ENCODE results near the gene S100A9. TPM values are rescaled to one million over a fixed set of nuclear protein-coding genes. Genes with fewer than 3 reads are reported as not detected.

S100A9 gene
- total RNA-seq, 1 experiment from 2014 or later = 0.44 TPM

- DNase-seq (ENCODE audit: low read depth, low spot score) = no peak
- CTCF ChIA-PET = no interaction called here
- H3K27me3 ChIP-seq (ENCODE audit: control insufficient read depth, insufficient read depth, low read length) = peaks cover 4% of the 10 kb centered on the region
- intact Hi-C loops (cut with micrococcal nuclease; ENCODE audit: unreplicated experiment) (no loop called here), in situ Hi-C loops (cut with HindIII; ENCODE audit: low pct_unique_long_range_greater_than_20kb, low sequenced_read_pairs) (no loop called here)
- POLR2A ChIA-PET = no interaction called here
- H3K27ac ChIP-seq (ENCODE audit: low read length) = no peak overlapping the region
- no peaks in the 10 kb centered on the region for H3K4me1 ChIP-seq (ENCODE audit: control insufficient read depth, insufficient read depth, low read length)
- no peaks in the 10 kb centered on the region for H3K36me3 ChIP-seq (ENCODE audit: control insufficient read depth, insufficient read depth, low read length)
- no peaks in the 10 kb centered on the region for H3K9me3 ChIP-seq (ENCODE audit: control insufficient read depth, insufficient read depth, low read depth, low read length)
- no TSS peak for BruUV-seq (replicated peaks)
- no peak overlapping the region for H3K4me3 ChIP-seq (ENCODE audit: low read depth in 2 of 2, low read length in 2 of 2)
- TF ChIP-seq REST (IDR thresholded peaks at IDR 0.05; ENCODE audit: insufficient read depth in 1 of 2, low read depth in 2 of 2, low read length in 1 of 2) (no peak), POLR2AphosphoS5 (IDR thresholded peaks at IDR 0.05; ENCODE audit: low read depth, low read length) (no peak), SIN3A (IDR thresholded peaks at IDR 0.05; ENCODE audit: borderline replicate concordance, insufficient read depth, low read depth, low read length) (no peak)
- ATAC-seq = no peak
Observed at GRCh38 chr1:153309441-153309840, 48.2 kb upstream of the S100A9 start.

- BruUV-seq (replicated peaks) = no TSS peak
- POLR2A ChIA-PET = no interaction called here
- CTCF ChIA-PET = no interaction called here
- peaks cover 2% of the 10 kb centered on the region for H3K27me3 ChIP-seq (ENCODE audit: control insufficient read depth, insufficient read depth, low read length)
- DNase-seq (ENCODE audit: low read depth, low spot score) = no peak
- intact Hi-C loops (cut with micrococcal nuclease; ENCODE audit: unreplicated experiment) (no loop called here), in situ Hi-C loops (cut with HindIII; ENCODE audit: low pct_unique_long_range_greater_than_20kb, low sequenced_read_pairs) (no loop called here)
- no peak for ATAC-seq
- TF ChIP-seq SIN3A (IDR thresholded peaks at IDR 0.05; ENCODE audit: borderline replicate concordance, insufficient read depth, low read depth, low read length) (no peak), TCF7L2 (IDR thresholded peaks at IDR 0.05; ENCODE audit: low read depth, low read length) (no peak), CTCF (IDR thresholded peaks at IDR 0.05) (no peak), REST (IDR thresholded peaks at IDR 0.05; ENCODE audit: insufficient read depth in 1 of 2, low read depth in 2 of 2, low read length in 1 of 2) (no peak), POLR2AphosphoS5 (IDR thresholded peaks at IDR 0.05; ENCODE audit: low read depth, low read length) (no peak)
- no peaks in the 10 kb centered on the region for H3K36me3 ChIP-seq (ENCODE audit: control insufficient read depth, insufficient read depth, low read length)
- no peaks in the 10 kb centered on the region for H3K9me3 ChIP-seq (ENCODE audit: control insufficient read depth, insufficient read depth, low read depth, low read length)
- no peak overlapping the region for H3K4me3 ChIP-seq (ENCODE audit: low read depth in 2 of 2, low read length in 2 of 2)
- no peak overlapping the region for H3K27ac ChIP-seq (ENCODE audit: low read length)
- H3K4me1 ChIP-seq (ENCODE audit: control insufficient read depth, insufficient read depth, low read length) = no peaks in the 10 kb centered on the region
Observed at GRCh38 chr1:153310526-153310925, 47.1 kb upstream of the S100A9 start.

Measured in Panc1 (cell line).